CD14-positive monocyte (primary cell): ENCODE measurements around the gene DUS1L. TPM values are rescaled to one million over a fixed set of nuclear protein-coding genes. Genes with fewer than 3 reads are reported as not detected.

Source experiments
- DNase-seq, 3 donors: peaks; one replicate each; pipeline ENCODE4 v3.0.0-alpha.2; 2011 to 2022
- H2AFZ ChIP-seq: 2 replicates; pipeline ENCODE4 v1.6.0; 2012; ENCODE audit warnings: mild to moderate bottlenecking, low read depth, low read length, inconsistent platforms; ENCODE audit not compliant: insufficient read depth, poor library complexity, severe bottlenecking
- H3K27ac ChIP-seq, 2 donors: 1 replicate in 1 of 2; 2 replicates in 1 of 2; pipeline ENCODE4 v1.5.1; 2012 to 2013; ENCODE audit warnings: low read length in 2 of 2, control low read depth in 1 of 2, inconsistent platforms in 1 of 2, low read depth in 1 of 2, mild to moderate bottlenecking in 1 of 2
- H3K27me3 ChIP-seq, 2 donors: one replicate each; pipeline versions ENCODE4 v1.6.0 to v1.6.1; 2011 to 2013; ENCODE audit warnings: low read length in 2 of 2; ENCODE audit not compliant: control insufficient read depth in 2 of 2, insufficient read depth in 2 of 2
- H3K36me3 ChIP-seq, 2 donors: replicated peaks in 1 of 2; 1 replicate in 1 of 2; 2 replicates in 1 of 2; pipeline versions ENCODE4 v1.5.1 to v1.6.1; 2012 to 2013; ENCODE audit warnings: low read length in 2 of 2, control low read depth in 1 of 2, inconsistent platforms in 1 of 2, mild to moderate bottlenecking in 1 of 2; ENCODE audit not compliant: insufficient read depth in 2 of 2, control insufficient read depth in 1 of 2
- H3K4me1 ChIP-seq, 2 donors: 1 replicate in 1 of 2; 2 replicates in 1 of 2; pipeline versions ENCODE4 v1.5.1 to v1.6.1; 2012 to 2013; ENCODE audit warnings: low read length in 2 of 2, control low read depth in 1 of 2, inconsistent platforms in 1 of 2, mild to moderate bottlenecking in 1 of 2, moderate library complexity in 1 of 2; ENCODE audit not compliant: insufficient read depth in 2 of 2, control insufficient read depth in 1 of 2
- H3K4me2 ChIP-seq: replicated peaks from 2 replicates; pipeline ENCODE3; 2012; ENCODE audit warnings: low read length, moderate library complexity, mild to moderate bottlenecking; ENCODE audit not compliant: poor library complexity, severe bottlenecking; ENCODE audit errors: extremely low read depth
- H3K4me3 ChIP-seq, 3 experiments: fragments of 200-600 bp in 1 of 3; sonication (generic) in 1 of 3; replicated peaks in 1 of 3; 1 replicate in 2 of 3; 2 replicates in 1 of 3; pipeline ENCODE4 v1.5.1; 2011 to 2013; ENCODE audit warnings: low read length in 3 of 3, mild to moderate bottlenecking in 3 of 3, control low read depth in 2 of 3, low read depth in 2 of 3, inconsistent platforms in 1 of 3, moderate library complexity in 1 of 3
- H3K79me2 ChIP-seq: 2 replicates; pipeline ENCODE4 v1.6.0; 2012; ENCODE audit warnings: mild to moderate bottlenecking, control low read depth, inconsistent platforms, low read length, moderate library complexity; ENCODE audit not compliant: insufficient read depth
- H3K9ac ChIP-seq: 2 replicates; pipeline ENCODE4 v1.6.0; 2017; ENCODE audit warnings: low read length, mild to moderate bottlenecking; ENCODE audit not compliant: insufficient read depth, poor library complexity, severe bottlenecking
- H3K9me3 ChIP-seq, 2 donors: replicated peaks in 1 of 2; 1 replicate in 1 of 2; 2 replicates in 1 of 2; pipeline versions ENCODE4 v1.5.1 to v1.6.1; 2012 to 2013; ENCODE audit warnings: low read length in 2 of 2, control low read depth in 1 of 2; ENCODE audit not compliant: control insufficient read depth in 1 of 2, insufficient read depth in 1 of 2
- H4K20me1 ChIP-seq: 2 replicates; pipeline ENCODE4 v1.6.0; 2012; ENCODE audit warnings: mild to moderate bottlenecking, low read length, control low read depth, moderate library complexity; ENCODE audit not compliant: insufficient read depth
- H3K27ac Mint-ChIP-seq, 7 donors: one replicate each; pipeline ENCODE4 v1.8.0; 2020; ENCODE audit warnings: mild to moderate bottlenecking in 7 of 7, mixed read lengths in 7 of 7, moderate library complexity in 6 of 7, inconsistent platforms in 2 of 7
- H3K27me3 Mint-ChIP-seq, 3 donors: one replicate each; pipeline ENCODE4 v1.8.0; 2021 to 2022; ENCODE audit warnings: low read depth in 3 of 3, mild to moderate bottlenecking in 3 of 3, mixed read lengths in 3 of 3, moderate library complexity in 3 of 3, inconsistent platforms in 1 of 3
- H3K36me3 Mint-ChIP-seq, 2 donors: one replicate each; pipeline ENCODE4 v1.8.0; 2020; ENCODE audit warnings: mixed read lengths in 2 of 2, inconsistent platforms in 1 of 2, mild to moderate bottlenecking in 1 of 2
- H3K4me1 Mint-ChIP-seq: one replicate; pipeline ENCODE4 v1.8.0; 2020; ENCODE audit warnings: mild to moderate bottlenecking, mixed read lengths
- H3K4me3 Mint-ChIP-seq, 2 donors: one replicate each; pipeline ENCODE4 v1.8.0; 2020; ENCODE audit warnings: mild to moderate bottlenecking in 2 of 2, mixed read lengths in 2 of 2, moderate library complexity in 1 of 2
- H3K9me3 Mint-ChIP-seq, 7 donors: one replicate each; pipeline ENCODE4 v1.8.0; 2020 to 2022; ENCODE audit warnings: mixed read lengths in 7 of 7, mild to moderate bottlenecking in 6 of 7, moderate library complexity in 6 of 7, inconsistent platforms in 2 of 7
- CTCF ChIP-seq: fragments of 200-600 bp; IDR thresholded peaks from one replicate; pipeline ENCODE4 v1.8.0; 2022; ENCODE audit warnings: antibody characterized with exemption, mild to moderate bottlenecking
- WGBS: methylation state at CpG from one replicate; pipeline ENCODE4 v1.1.5; 2013; ENCODE audit warnings: missing lambda C conversion rate; ENCODE audit not compliant: insufficient coverage; 5-methylcytosine and 5-hydroxymethylcytosine counted together
- intact Hi-C, 2 donors: fragments of 100-400 bp; cut with micrococcal nuclease; formaldehyde crosslinking; loops; one replicate each; pipeline versions ENCODE4 v1.15.0 to v1.15.1; 2023
- polyA plus RNA-seq, 3 donors: library from polyadenylated mRNA; depleted of rRNA in 1 of 3; unstranded in 2 of 3; stranded (reverse) in 1 of 3; fragments of 300-500 nt in 2 of 3; fragments of >200 nt in 1 of 3; fragmentation: Illumina TruSeq in 2 of 3; gene quantifications; 1 replicate in 2 of 3; 2 replicates in 1 of 3; pipeline ENCODE4 v1.2.3, GENCODE V29; 2012 to 2021

DUS1L gene
- polyA plus RNA-seq, 3 donors, result 23.9 to 175 (median 47.6) TPM

- TF ChIP-seq CTCF, result no peak
- no peak overlapping the region for H3K27ac ChIP-seq
- intact Hi-C loops, result no loop called here
Measured at GRCh38 chr17:82108961-82109475, 43.4 kb upstream of the DUS1L start.

GRCh38 chr17:82108496-82108945 is 42.9 kb upstream of the DUS1L start:
- TF ChIP-seq CTCF, result no peak
- DNase-seq, result no peak
- no peak overlapping the region for H3K27ac ChIP-seq
- H3K4me3 Mint-ChIP-seq, result no peak overlapping the region
- peaks cover 2 to 6% of the 10 kb centered on the region in 2 donors for H3K36me3 Mint-ChIP-seq
- H3K4me2 ChIP-seq, result no peak overlapping the region
- peaks cover 27% of the 10 kb centered on the region for H3K4me1 Mint-ChIP-seq
- intact Hi-C loops, result no loop called here
- H3K27me3 Mint-ChIP-seq, result peaks cover 0 to 3% (median 0%) of the 10 kb centered on the region in 3 donors
- no peaks in the 10 kb centered on the region for H3K36me3 ChIP-seq
- no peaks in the 10 kb centered on the region for H3K9me3 Mint-ChIP-seq
- H2AFZ ChIP-seq, result no peak overlapping the region
- no peaks in the 10 kb centered on the region for H4K20me1 ChIP-seq
- H3K27me3 ChIP-seq, result no peaks in the 10 kb centered on the region
- no peak overlapping the region for H3K27ac Mint-ChIP-seq
- H3K4me3 ChIP-seq, result no peak overlapping the region
- no peaks in the 10 kb centered on the region for H3K79me2 ChIP-seq
- peaks cover 24% of the 10 kb centered on the region in 2 donors for H3K4me1 ChIP-seq
- H3K9me3 ChIP-seq, result no peaks in the 10 kb centered on the region
- WGBS, result 88% methylated on average over 6 of the region's 19 CpGs
- no peak overlapping the region for H3K9ac ChIP-seq

More at GRCh38 chr17:82108961-82109475, 43.4 kb upstream of the DUS1L start:
- Histone ChIP-seq H3K36me3 (no peaks in the 10 kb centered on the region), H3K4me2 (no peak overlapping the region), H3K79me2 (no peaks in the 10 kb centered on the region), H3K9ac (no peak overlapping the region), H3K9me3 (no peaks in the 10 kb centered on the region), H3K4me3 (no peak overlapping the region), H4K20me1 (no peaks in the 10 kb centered on the region), H2AFZ (no peak overlapping the region), H3K4me1 (peaks cover 24% of the 10 kb centered on the region in 2 donors), H3K27me3 (no peaks in the 10 kb centered on the region)
- Mint-ChIP-seq H3K4me1 (peaks cover 27% of the 10 kb centered on the region), H3K4me3 (no peak overlapping the region), H3K27ac (no peak overlapping the region), H3K36me3 (peaks cover 3 to 7% of the 10 kb centered on the region in 2 donors), H3K9me3 (no peaks in the 10 kb centered on the region), H3K27me3 (peaks cover 0 to 3% (median 0%) of the 10 kb centered on the region in 3 donors)
- DNase-seq, result no peak
- 94% methylated on average over 11 of the region's 14 CpGs for WGBS
